CD14-positive monocyte (primary cell): Measurements from ENCODE around the gene APOBEC3A. TPM values are rescaled to one million over a fixed set of nuclear protein-coding genes. Genes with fewer than 3 reads are reported as not detected.

Experiments used
- DNase-seq, 3 donors: peaks; one replicate each; pipeline ENCODE4 v3.0.0-alpha.2; 2011 to 2022
- H2AFZ ChIP-seq: 2 replicates; pipeline ENCODE4 v1.6.0; 2012; ENCODE audit warnings: mild to moderate bottlenecking, low read depth, low read length, inconsistent platforms; ENCODE audit not compliant: insufficient read depth, poor library complexity, severe bottlenecking
- H3K27ac ChIP-seq, 2 donors: 1 replicate in 1 of 2; 2 replicates in 1 of 2; pipeline ENCODE4 v1.5.1; 2012 to 2013; ENCODE audit warnings: low read length in 2 of 2, control low read depth in 1 of 2, inconsistent platforms in 1 of 2, low read depth in 1 of 2, mild to moderate bottlenecking in 1 of 2
- H3K27me3 ChIP-seq, 2 donors: one replicate each; pipeline versions ENCODE4 v1.6.0 to v1.6.1; 2011 to 2013; ENCODE audit warnings: low read length in 2 of 2; ENCODE audit not compliant: control insufficient read depth in 2 of 2, insufficient read depth in 2 of 2
- H3K36me3 ChIP-seq, 2 donors: replicated peaks in 1 of 2; 1 replicate in 1 of 2; 2 replicates in 1 of 2; pipeline versions ENCODE4 v1.5.1 to v1.6.1; 2012 to 2013; ENCODE audit warnings: low read length in 2 of 2, control low read depth in 1 of 2, inconsistent platforms in 1 of 2, mild to moderate bottlenecking in 1 of 2; ENCODE audit not compliant: insufficient read depth in 2 of 2, control insufficient read depth in 1 of 2
- H3K4me1 ChIP-seq, 2 donors: 1 replicate in 1 of 2; 2 replicates in 1 of 2; pipeline versions ENCODE4 v1.5.1 to v1.6.1; 2012 to 2013; ENCODE audit warnings: low read length in 2 of 2, control low read depth in 1 of 2, inconsistent platforms in 1 of 2, mild to moderate bottlenecking in 1 of 2, moderate library complexity in 1 of 2; ENCODE audit not compliant: insufficient read depth in 2 of 2, control insufficient read depth in 1 of 2
- H3K4me2 ChIP-seq: replicated peaks from 2 replicates; pipeline ENCODE3; 2012; ENCODE audit warnings: low read length, moderate library complexity, mild to moderate bottlenecking; ENCODE audit not compliant: poor library complexity, severe bottlenecking; ENCODE audit errors: extremely low read depth
- H3K4me3 ChIP-seq, 3 experiments: fragments of 200-600 bp in 1 of 3; sonication (generic) in 1 of 3; replicated peaks in 1 of 3; 1 replicate in 2 of 3; 2 replicates in 1 of 3; pipeline ENCODE4 v1.5.1; 2011 to 2013; ENCODE audit warnings: low read length in 3 of 3, mild to moderate bottlenecking in 3 of 3, control low read depth in 2 of 3, low read depth in 2 of 3, inconsistent platforms in 1 of 3, moderate library complexity in 1 of 3
- H3K79me2 ChIP-seq: 2 replicates; pipeline ENCODE4 v1.6.0; 2012; ENCODE audit warnings: mild to moderate bottlenecking, control low read depth, inconsistent platforms, low read length, moderate library complexity; ENCODE audit not compliant: insufficient read depth
- H3K9ac ChIP-seq: 2 replicates; pipeline ENCODE4 v1.6.0; 2017; ENCODE audit warnings: low read length, mild to moderate bottlenecking; ENCODE audit not compliant: insufficient read depth, poor library complexity, severe bottlenecking
- H3K9me3 ChIP-seq, 2 donors: replicated peaks in 1 of 2; 1 replicate in 1 of 2; 2 replicates in 1 of 2; pipeline versions ENCODE4 v1.5.1 to v1.6.1; 2012 to 2013; ENCODE audit warnings: low read length in 2 of 2, control low read depth in 1 of 2; ENCODE audit not compliant: control insufficient read depth in 1 of 2, insufficient read depth in 1 of 2
- H4K20me1 ChIP-seq: 2 replicates; pipeline ENCODE4 v1.6.0; 2012; ENCODE audit warnings: mild to moderate bottlenecking, low read length, control low read depth, moderate library complexity; ENCODE audit not compliant: insufficient read depth
- H3K27ac Mint-ChIP-seq, 7 donors: one replicate each; pipeline ENCODE4 v1.8.0; 2020; ENCODE audit warnings: mild to moderate bottlenecking in 7 of 7, mixed read lengths in 7 of 7, moderate library complexity in 6 of 7, inconsistent platforms in 2 of 7
- H3K27me3 Mint-ChIP-seq, 3 donors: one replicate each; pipeline ENCODE4 v1.8.0; 2021 to 2022; ENCODE audit warnings: low read depth in 3 of 3, mild to moderate bottlenecking in 3 of 3, mixed read lengths in 3 of 3, moderate library complexity in 3 of 3, inconsistent platforms in 1 of 3
- H3K36me3 Mint-ChIP-seq, 2 donors: one replicate each; pipeline ENCODE4 v1.8.0; 2020; ENCODE audit warnings: mixed read lengths in 2 of 2, inconsistent platforms in 1 of 2, mild to moderate bottlenecking in 1 of 2
- H3K4me1 Mint-ChIP-seq: one replicate; pipeline ENCODE4 v1.8.0; 2020; ENCODE audit warnings: mild to moderate bottlenecking, mixed read lengths
- H3K4me3 Mint-ChIP-seq, 2 donors: one replicate each; pipeline ENCODE4 v1.8.0; 2020; ENCODE audit warnings: mild to moderate bottlenecking in 2 of 2, mixed read lengths in 2 of 2, moderate library complexity in 1 of 2
- H3K9me3 Mint-ChIP-seq, 7 donors: one replicate each; pipeline ENCODE4 v1.8.0; 2020 to 2022; ENCODE audit warnings: mixed read lengths in 7 of 7, mild to moderate bottlenecking in 6 of 7, moderate library complexity in 6 of 7, inconsistent platforms in 2 of 7
- CTCF ChIP-seq: fragments of 200-600 bp; IDR thresholded peaks from one replicate; pipeline ENCODE4 v1.8.0; 2022; ENCODE audit warnings: antibody characterized with exemption, mild to moderate bottlenecking
- WGBS: methylation state at CpG from one replicate; pipeline ENCODE4 v1.1.5; 2013; ENCODE audit warnings: missing lambda C conversion rate; ENCODE audit not compliant: insufficient coverage; 5-methylcytosine and 5-hydroxymethylcytosine counted together
- intact Hi-C, 2 donors: fragments of 100-400 bp; cut with micrococcal nuclease; formaldehyde crosslinking; loops; one replicate each; pipeline versions ENCODE4 v1.15.0 to v1.15.1; 2023
- polyA plus RNA-seq, 3 donors: library from polyadenylated mRNA; depleted of rRNA in 1 of 3; unstranded in 2 of 3; stranded (reverse) in 1 of 3; fragments of 300-500 nt in 2 of 3; fragments of >200 nt in 1 of 3; fragmentation: Illumina TruSeq in 2 of 3; gene quantifications; 1 replicate in 2 of 3; 2 replicates in 1 of 3; pipeline ENCODE4 v1.2.3, GENCODE V29; 2012 to 2021

The APOBEC3A gene
- polyA plus RNA-seq, 3 donors, result 233 to 845 (median 247) TPM

- H3K9ac ChIP-seq, result no peak overlapping the region
- H3K27ac Mint-ChIP-seq, result peak overlapping the region in 5 of 7 donors; percentile 25 to 91 (median 48)
- no peak overlapping the region for H3K4me3 ChIP-seq
- no peaks in the 10 kb centered on the region for H3K27me3 ChIP-seq
- H3K36me3 ChIP-seq, result peaks cover 6 to 33% of the 10 kb centered on the region in 2 donors
- WGBS, result 85% methylated on average over 8 of the region's 9 CpGs
- peaks cover 0 to 5% (median 0%) of the 10 kb centered on the region in 7 donors for H3K9me3 Mint-ChIP-seq
- H4K20me1 ChIP-seq, result peaks cover 14% of the 10 kb centered on the region
- peak overlapping the region; percentile 1 to 31 for H3K4me3 Mint-ChIP-seq
- H3K4me2 ChIP-seq, result no peak overlapping the region
- no peaks in the 10 kb centered on the region for H3K9me3 ChIP-seq
- peaks cover 3% of the 10 kb centered on the region for H3K79me2 ChIP-seq
- H3K27me3 Mint-ChIP-seq, result peaks cover 3 to 7% (median 5%) of the 10 kb centered on the region in 3 donors
- no peak for TF ChIP-seq CTCF
- H3K36me3 Mint-ChIP-seq, result peaks cover 48 to 63% of the 10 kb centered on the region in 2 donors
- peak overlapping the region; percentile 11 to 66 for H3K27ac ChIP-seq
- H3K4me1 ChIP-seq, result peaks cover 58 to 71% of the 10 kb centered on the region in 2 donors
- intact Hi-C loops, result no loop called here
- no peak overlapping the region for H2AFZ ChIP-seq
- no peak for DNase-seq
- peaks cover 74% of the 10 kb centered on the region for H3K4me1 Mint-ChIP-seq
Measured at GRCh38 chr22:38963872-38964271, 6.5 kb downstream of the APOBEC3A start.

GRCh38 chr22:38964306-38964705 lies 6.9 kb downstream of the APOBEC3A start:
- peaks cover 58 to 71% of the 10 kb centered on the region in 2 donors for H3K4me1 ChIP-seq
- Mint-ChIP-seq H3K36me3 (peaks cover 49 to 62% of the 10 kb centered on the region in 2 donors), H3K4me3 (no peak overlapping the region), H3K27me3 (peaks cover 3 to 10% (median 4%) of the 10 kb centered on the region in 3 donors), H3K4me1 (peaks cover 74% of the 10 kb centered on the region), H3K9me3 (peaks cover 0 to 5% (median 0%) of the 10 kb centered on the region in 7 donors), H3K27ac (peak overlapping the region in 5 of 7 donors; percentile 40 to 91 (median 85))
- no peaks in the 10 kb centered on the region for H3K79me2 ChIP-seq
- peaks cover 6 to 29% of the 10 kb centered on the region in 2 donors for H3K36me3 ChIP-seq
- H2AFZ ChIP-seq, result no peak overlapping the region
- no peaks in the 10 kb centered on the region for H3K9me3 ChIP-seq
- H3K9ac ChIP-seq, result no peak overlapping the region
- H3K27me3 ChIP-seq, result no peaks in the 10 kb centered on the region
- 91% methylated on average over 7 of the region's 7 CpGs for WGBS
- no peak for DNase-seq
- peak overlapping the region; percentile 11 to 66 for H3K27ac ChIP-seq
- intact Hi-C loops, result no loop called here
- no peak overlapping the region for H3K4me3 ChIP-seq
- no peak overlapping the region for H3K4me2 ChIP-seq
- TF ChIP-seq CTCF, result no peak
- peaks cover 10% of the 10 kb centered on the region for H4K20me1 ChIP-seq
